ENCODE data around the gene CHAF1B.
A peak's percentile ranks its signal among the peaks of the same experiment; 100 is the strongest.

CHAF1B gene

GRCh38 chr21:36379251-36379650, 5.9 kb upstream of the CHAF1B start:
- CTCF ChIA-PET = no interaction called here
- Histone ChIP-seq H3K9me3 (ENCODE audit: control insufficient read depth, insufficient read depth, low read depth, low read length) (no peaks in the 10 kb centered on the region), H3K36me3 (ENCODE audit: control insufficient read depth in 2 of 2, insufficient read depth in 1 of 2, low read length in 2 of 2) (peaks cover 16 to 30% of the 10 kb centered on the region in 2 experiments), H3K4me3 (ENCODE audit: low read depth, low read length) (no peak overlapping the region), H3K4me1 (ENCODE audit: control insufficient read depth, insufficient read depth, low read length) (no peaks in the 10 kb centered on the region), H3K27ac (ENCODE audit: extremely low read depth, low read depth, low read length) (no peak overlapping the region)
- no peak for TF ChIP-seq GLIS1 (tag by site-specific recombination; IDR thresholded peaks at IDR 0.05)
- no peak for TF ChIP-seq ZNF324 (tag by site-specific recombination; IDR thresholded peaks at IDR 0.05)
- TF ChIP-seq ZNF791 (tag by site-specific recombination; IDR thresholded peaks at IDR 0.05) = no peak
- TF ChIP-seq ZNF555 (tag by site-specific recombination; conservative IDR thresholded peaks at IDR 0.05) = no peak
- TF ChIP-seq ZNF302 (tag by site-specific recombination; IDR thresholded peaks at IDR 0.05; ENCODE audit: low read depth) = no peak
- TF ChIP-seq BCL11B (tag by site-specific recombination; IDR thresholded peaks at IDR 0.05; ENCODE audit: low read depth) = no peak
- no peak for TF ChIP-seq ZNF138 (tag by site-specific recombination; IDR thresholded peaks at IDR 0.05; ENCODE audit: borderline replicate concordance)
- POLR2A ChIA-PET = interaction anchor here (1.5 kb wide), 1 partner anchor 59 kb away, joined by 4 read pairs; the partner anchor contains the start of gene MORC3

DNA sequence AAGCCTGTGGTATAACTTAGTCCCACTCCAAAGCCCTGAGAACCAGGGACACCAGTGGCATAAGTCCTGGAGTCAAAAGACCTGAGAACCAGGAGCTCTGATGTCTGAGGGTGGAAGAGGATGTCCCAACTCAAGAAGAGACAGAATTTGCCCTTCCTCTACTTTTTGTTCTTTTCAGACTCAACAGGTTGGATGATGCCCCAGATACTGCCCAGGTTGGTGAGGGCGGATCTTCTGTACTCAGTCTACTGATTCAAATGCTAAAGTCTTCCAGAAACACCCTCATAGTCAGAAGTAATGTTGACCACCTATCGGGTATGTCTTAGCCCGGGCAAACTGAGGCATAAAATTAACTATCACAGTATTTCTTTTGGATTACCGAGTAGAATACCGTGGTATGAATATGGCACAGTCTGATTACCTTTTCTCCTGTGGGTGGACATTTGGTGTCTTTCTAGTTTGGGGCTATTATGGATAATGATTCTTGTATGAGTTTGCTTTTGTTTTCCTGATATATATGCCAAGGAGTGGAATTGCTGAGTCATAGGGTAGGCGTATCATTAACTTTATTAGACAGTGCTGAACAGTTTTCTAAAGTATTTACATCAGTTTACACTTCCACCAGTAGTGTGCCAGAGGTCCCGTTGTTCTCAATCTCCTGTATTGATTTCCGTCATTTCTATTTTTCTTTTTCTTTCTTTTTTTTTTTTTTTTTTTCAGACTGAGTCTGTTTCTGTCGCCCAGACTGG, 3.2 kb upstream of the CHAF1B start:
- no peak overlapping the region for H3K27ac ChIP-seq (ENCODE audit: extremely low read depth, low read depth, low read length)
- CTCF ChIA-PET = no interaction called here
- H3K4me3 ChIP-seq (ENCODE audit: low read depth, low read length) = no peak overlapping the region
- 0 out of 2 replicates have a peak, but pooled peaks cover 2% of the 10 kb centered on the region for H3K4me1 ChIP-seq (ENCODE audit: control insufficient read depth, insufficient read depth, low read length)
- POLR2A ChIA-PET = no interaction called here
- peaks cover 6 to 19% of the 10 kb centered on the region in 2 experiments for H3K36me3 ChIP-seq (ENCODE audit: control insufficient read depth in 2 of 2, insufficient read depth in 1 of 2, low read length in 2 of 2)
- H3K9me3 ChIP-seq (ENCODE audit: control insufficient read depth, insufficient read depth, low read depth, low read length) = no peaks in the 10 kb centered on the region
- no peak for TF ChIP-seq ZNF704 (tag by site-specific recombination; IDR thresholded peaks at IDR 0.05)
- TF ChIP-seq ZFHX2 (tag by site-specific recombination; conservative IDR thresholded peaks at IDR 0.05) = peak; percentile 49
- TF ChIP-seq ZNF174 (tag by site-specific recombination; IDR thresholded peaks at IDR 0.05) = no peak
- peak; percentile 74; the same call in 1 of the 2 replicates for TF ChIP-seq SCRT1 (tag by site-specific recombination; IDR thresholded peaks at IDR 0.05; ENCODE audit: borderline replicate concordance)
- TF ChIP-seq ZNF654 (tag by site-specific recombination; IDR thresholded peaks at IDR 0.05; ENCODE audit: low read depth) = no peak
- TF ChIP-seq ZNF501 (tag by site-specific recombination; IDR thresholded peaks at IDR 0.05) = no peak
- TF ChIP-seq, protein P1, sequence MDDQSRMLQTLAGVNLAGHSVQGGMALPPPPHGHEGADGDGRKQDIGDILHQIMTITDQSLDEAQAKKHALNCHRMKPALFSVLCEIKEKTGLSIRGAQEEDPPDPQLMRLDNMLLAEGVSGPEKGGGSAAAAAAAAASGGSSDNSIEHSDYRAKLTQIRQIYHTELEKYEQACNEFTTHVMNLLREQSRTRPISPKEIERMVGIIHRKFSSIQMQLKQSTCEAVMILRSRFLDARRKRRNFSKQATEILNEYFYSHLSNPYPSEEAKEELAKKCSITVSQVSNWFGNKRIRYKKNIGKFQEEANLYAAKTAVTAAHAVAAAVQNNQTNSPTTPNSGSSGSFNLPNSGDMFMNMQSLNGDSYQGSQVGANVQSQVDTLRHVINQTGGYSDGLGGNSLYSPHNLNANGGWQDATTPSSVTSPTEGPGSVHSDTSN (CRISPR knock-in tag; IDR thresholded peaks at IDR 0.05) = no peak
- TF ChIP-seq GFI1B (tag by site-specific recombination; IDR thresholded peaks at IDR 0.05) = no peak
- TF ChIP-seq ZNF266 (tag by site-specific recombination; IDR thresholded peaks at IDR 0.05; ENCODE audit: low read depth) = no peak
- no peak for TF ChIP-seq GLIS1 (tag by site-specific recombination; IDR thresholded peaks at IDR 0.05)
- no peak for TF ChIP-seq HOXA7 (CRISPR knock-in tag; IDR thresholded peaks at IDR 0.05; ENCODE audit: borderline replicate concordance)
- TF ChIP-seq KLF8 (tag by site-specific recombination; IDR thresholded peaks at IDR 0.05) = 0 out of 2 replicates have a peak, but pooled peaks have one; percentile 14
- no peak for TF ChIP-seq ZNF148 (tag by site-specific recombination; IDR thresholded peaks at IDR 0.05; ENCODE audit: borderline replicate concordance)
- no peak for TF ChIP-seq ZBTB48 (tag by site-specific recombination; IDR thresholded peaks at IDR 0.05)
- peak; percentile 96 for TF ChIP-seq ZNF140 (tag by site-specific recombination; IDR thresholded peaks at IDR 0.05)
- no peak for TF ChIP-seq REPIN1 (tag by site-specific recombination; IDR thresholded peaks at IDR 0.05; ENCODE audit: low read depth)
- TF ChIP-seq ZNF792 (tag by site-specific recombination; IDR thresholded peaks at IDR 0.05) = no peak
- TF ChIP-seq ZNF629 (tag by site-specific recombination; IDR thresholded peaks at IDR 0.05) = 0 out of 2 replicates have a peak, but pooled peaks have one; percentile 19
- TF ChIP-seq ZNF677 (tag by site-specific recombination; IDR thresholded peaks at IDR 0.05) = no peak
- no peak for TF ChIP-seq ZNF560 (tag by site-specific recombination; IDR thresholded peaks at IDR 0.05; ENCODE audit: borderline replicate concordance)
- TF ChIP-seq, protein P2, sequence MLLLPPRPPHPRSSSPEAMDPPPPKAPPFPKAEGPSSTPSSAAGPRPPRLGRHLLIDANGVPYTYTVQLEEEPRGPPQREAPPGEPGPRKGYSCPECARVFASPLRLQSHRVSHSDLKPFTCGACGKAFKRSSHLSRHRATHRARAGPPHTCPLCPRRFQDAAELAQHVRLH (tag by site-specific recombination; IDR thresholded peaks at IDR 0.05) = no peak
- TF ChIP-seq SCRT2 (tag by site-specific recombination; IDR thresholded peaks at IDR 0.05) = peak; percentile 90
- peak; percentile 64 for TF ChIP-seq SP7 (tag by site-specific recombination; IDR thresholded peaks at IDR 0.05)
